GM19193 (cell line): ENCODE data around the gene MEX3C.

Experiments used
- POLR2A ChIP-seq: IDR thresholded peaks from 4 replicates; pipeline ENCODE4 v1.6.1; 2011; ENCODE audit not compliant: insufficient read depth, insufficient read length; ENCODE audit errors: extremely low read depth

Gene MEX3C

GRCh38 chr18:51195086-51195450 is 2.4 kb downstream of the MEX3C start:
- TF ChIP-seq POLR2A, result no peak

DNA sequence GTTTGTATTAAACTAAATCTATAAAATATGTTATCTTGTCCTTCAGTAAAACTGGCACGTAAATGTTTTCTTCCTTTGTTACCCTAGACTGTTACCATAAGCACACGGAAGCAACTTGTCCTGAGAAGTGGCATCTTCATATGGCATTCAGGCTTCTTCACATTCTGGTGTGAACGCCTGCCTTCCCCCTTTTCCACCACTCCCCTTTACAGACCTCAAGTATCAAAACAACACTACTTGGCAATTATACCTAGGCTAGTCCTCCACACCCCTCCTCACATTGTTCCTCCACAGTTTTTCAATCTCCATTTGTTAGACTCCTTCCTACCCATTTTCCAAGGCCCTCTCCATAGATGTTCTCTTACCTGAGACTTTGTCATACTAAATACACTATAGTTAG is 2.9 kb downstream of the MEX3C start:
- no peak for TF ChIP-seq POLR2A

GRCh38 chr18:51193621-51194287 is 3.7 kb downstream of the MEX3C start:
- TF ChIP-seq POLR2A, result no peak

DNA sequence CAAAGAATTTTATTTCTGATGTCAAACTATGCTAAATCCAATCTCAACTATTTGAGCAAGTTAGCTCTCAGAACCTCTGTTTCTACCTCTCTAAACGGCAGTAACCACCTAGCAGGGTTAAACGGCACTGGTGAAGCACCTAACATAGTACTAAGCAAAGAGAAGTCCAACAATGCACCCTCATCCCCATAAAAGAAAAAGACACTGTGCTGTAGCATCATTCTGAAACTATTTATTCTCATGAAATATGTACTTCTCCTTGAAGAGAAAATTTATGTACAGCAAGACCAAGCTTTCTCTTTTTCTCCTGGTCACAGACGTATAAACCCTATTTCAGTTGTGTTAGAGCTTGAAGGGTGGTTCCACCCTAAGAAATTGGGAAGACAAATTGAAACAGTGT is 4.8 kb downstream of the MEX3C start:
- TF ChIP-seq POLR2A, result no peak

GRCh38 chr18:51192026-51192425 is 5.5 kb downstream of the MEX3C start:
- TF ChIP-seq POLR2A, result no peak

DNA sequence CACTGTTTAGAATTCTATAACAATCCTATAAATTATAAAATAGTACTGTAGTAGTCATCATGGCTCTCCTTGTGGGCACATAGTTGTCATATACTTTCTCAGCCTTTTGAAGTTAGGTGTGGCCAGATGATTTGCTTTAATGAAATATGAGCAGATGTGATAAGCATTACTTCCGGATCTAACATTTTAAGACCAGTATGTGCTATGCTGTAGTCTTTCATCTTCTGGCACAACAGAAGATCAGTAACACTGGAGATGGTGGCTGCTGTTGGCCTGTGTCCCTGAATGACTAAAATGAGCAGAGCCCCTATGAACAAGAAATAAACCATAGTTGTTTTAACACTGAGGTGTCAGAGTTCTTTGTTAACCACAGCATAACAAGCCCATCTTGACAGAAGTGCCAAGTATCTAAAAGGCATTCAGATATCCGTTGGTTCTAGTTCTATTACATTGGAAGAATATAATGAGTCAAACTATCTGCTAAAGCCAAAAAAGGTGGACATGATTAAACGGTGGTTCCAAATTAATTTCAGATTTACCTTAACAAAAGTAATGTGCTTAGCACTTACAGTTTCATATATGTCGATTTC is 6.3 kb downstream of the MEX3C start:
- no peak for TF ChIP-seq POLR2A

DNA sequence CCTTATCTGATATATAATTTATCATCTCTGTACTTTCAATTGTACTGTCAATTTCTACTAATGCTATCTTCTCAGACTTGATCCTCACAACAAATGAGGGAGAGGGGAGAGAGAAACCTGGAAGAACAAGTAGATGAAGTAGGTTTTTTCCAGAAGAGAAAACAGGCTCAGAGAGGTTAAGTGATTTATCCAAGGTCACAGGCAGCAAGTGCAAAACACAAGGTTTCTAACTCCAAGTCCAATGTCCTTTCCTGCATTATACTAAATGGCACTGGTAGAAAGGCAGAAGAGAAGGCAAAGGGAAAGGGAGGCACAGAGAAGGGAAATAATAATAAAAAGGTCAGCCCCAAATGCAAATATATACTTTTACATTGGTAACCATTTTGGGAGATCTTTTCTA is 7.5 kb downstream of the MEX3C start:
- no peak for TF ChIP-seq POLR2A

- no peak for TF ChIP-seq POLR2A
Observed at GRCh38 chr18:51188024-51188701, 9.3 kb downstream of the MEX3C start.

- TF ChIP-seq POLR2A, result no peak
Observed at GRCh38 chr18:51185075-51185474, 12.4 kb downstream of the MEX3C start.

- TF ChIP-seq POLR2A, result no peak
Observed at GRCh38 chr18:51184091-51184457, 13.4 kb downstream of the MEX3C start.

DNA sequence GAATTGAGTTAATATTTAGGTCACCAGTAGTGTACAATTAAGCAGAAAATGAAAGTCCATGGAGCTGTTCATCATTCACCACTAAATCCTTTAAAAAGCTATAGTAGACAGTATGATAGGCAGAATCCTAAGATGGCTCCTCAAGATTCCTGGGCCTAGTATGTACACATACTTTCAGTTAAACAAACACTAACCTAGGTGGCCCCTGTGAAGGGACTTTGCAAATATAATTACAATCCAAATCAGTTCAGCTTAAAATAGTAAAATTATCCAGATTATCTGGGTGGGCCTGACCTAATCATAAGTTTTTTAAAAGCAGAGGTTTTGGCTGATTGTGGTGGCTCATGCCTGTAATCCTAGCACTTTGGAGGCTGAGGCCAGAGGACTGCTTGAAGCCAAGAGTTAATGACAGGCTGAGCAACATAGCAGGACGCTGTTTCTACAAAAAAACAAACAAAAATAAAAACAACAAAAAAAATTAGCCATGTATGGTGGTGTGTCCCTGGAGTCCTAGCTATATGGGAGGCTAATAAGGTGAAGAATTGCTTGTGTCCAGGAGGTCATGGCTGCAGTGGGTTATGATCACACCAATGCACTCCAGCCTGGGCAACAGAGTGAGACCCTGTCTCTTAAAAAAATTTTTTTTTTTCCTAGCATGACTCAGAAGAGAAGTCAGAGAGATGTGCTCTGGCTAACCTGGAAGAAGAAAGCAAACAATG is 13.9 kb downstream of the MEX3C start:
- TF ChIP-seq POLR2A, result no peak

- no peak for TF ChIP-seq POLR2A
Observed at GRCh38 chr18:51182824-51183223, 14.7 kb downstream of the MEX3C start.

GRCh38 chr18:51171625-51172259 is 25.7 kb downstream of the MEX3C start:
- no peak for TF ChIP-seq POLR2A

DNA sequence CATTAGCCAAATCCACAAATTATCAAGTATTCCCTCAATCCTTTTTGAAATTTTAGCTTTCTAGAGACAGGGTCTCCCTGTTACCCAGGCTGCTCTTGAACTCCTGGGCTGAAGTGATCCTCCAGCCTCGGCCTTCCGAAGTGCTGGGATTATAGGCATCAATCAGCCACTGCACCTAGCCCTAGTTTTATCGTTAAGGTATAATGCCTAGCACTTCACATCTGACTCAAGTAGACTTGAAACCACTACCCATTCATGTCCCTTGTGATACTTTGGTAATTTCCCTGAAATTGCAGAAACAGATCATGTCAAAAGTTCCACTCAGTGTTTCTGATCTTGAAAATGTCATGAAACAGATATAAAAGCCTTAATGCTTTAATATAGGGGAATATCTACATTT is 26.3 kb downstream of the MEX3C start:
- no peak for TF ChIP-seq POLR2A

GRCh38 chr18:51170664-51171063 is 26.8 kb downstream of the MEX3C start:
- TF ChIP-seq POLR2A, result no peak

- no peak for TF ChIP-seq POLR2A
Observed at GRCh38 chr18:51169731-51170130, 27.8 kb downstream of the MEX3C start.

GRCh38 chr18:51168960-51169662 is 28.4 kb downstream of the MEX3C start:
- TF ChIP-seq POLR2A, result no peak
